ENCODE data around the gene LTK. TPM values are rescaled to one million over a fixed set of nuclear protein-coding genes. Genes with fewer than 3 reads are reported as not detected.

Gene LTK
- total RNA-seq, 1 experiment from 2014 or later = 9.2 TPM

DNA sequence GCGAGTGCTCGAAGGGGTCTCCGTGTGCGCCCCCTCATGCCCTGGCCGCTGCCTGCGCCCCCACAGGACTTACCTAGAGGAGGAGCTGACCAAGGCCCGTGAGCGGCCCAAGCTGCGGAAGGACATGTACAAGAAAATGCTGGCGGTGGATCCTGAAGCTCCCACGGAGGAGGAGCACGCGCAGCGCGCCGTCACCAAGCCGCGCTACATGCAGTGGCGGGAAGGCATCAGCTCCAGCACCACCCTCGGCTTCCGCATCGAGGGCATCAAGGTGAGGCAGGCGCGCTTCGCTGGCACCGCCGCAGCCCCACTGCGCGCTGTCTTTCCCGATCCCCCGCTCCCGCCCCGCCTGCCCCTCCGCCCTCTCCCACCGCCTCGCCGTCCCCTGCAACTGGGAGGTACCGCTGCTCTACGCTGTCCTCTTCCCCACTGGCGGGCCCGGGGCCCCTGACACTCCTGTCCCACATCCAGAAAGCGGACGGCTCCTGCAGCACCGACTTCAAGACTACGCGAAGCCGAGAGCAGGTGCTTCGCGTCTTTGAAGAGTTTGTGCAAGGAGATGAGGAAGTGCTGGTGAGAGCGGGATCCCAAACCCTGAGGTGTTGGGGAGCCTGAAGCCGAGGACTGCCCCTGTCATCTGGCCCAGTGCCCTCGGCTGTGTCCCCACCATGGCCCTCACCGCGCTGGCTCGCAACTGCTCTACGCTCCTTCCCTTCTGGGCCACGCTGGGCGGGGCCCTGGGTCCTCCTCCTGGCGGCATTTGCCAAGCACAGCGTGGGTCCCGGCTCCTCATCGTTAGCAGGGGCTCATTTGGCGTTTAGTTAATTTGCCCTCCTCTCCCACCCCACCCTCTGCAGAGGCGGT, 11.5 kb downstream of the LTK start (continued):
- TF ChIP-seq, protein P1, sequence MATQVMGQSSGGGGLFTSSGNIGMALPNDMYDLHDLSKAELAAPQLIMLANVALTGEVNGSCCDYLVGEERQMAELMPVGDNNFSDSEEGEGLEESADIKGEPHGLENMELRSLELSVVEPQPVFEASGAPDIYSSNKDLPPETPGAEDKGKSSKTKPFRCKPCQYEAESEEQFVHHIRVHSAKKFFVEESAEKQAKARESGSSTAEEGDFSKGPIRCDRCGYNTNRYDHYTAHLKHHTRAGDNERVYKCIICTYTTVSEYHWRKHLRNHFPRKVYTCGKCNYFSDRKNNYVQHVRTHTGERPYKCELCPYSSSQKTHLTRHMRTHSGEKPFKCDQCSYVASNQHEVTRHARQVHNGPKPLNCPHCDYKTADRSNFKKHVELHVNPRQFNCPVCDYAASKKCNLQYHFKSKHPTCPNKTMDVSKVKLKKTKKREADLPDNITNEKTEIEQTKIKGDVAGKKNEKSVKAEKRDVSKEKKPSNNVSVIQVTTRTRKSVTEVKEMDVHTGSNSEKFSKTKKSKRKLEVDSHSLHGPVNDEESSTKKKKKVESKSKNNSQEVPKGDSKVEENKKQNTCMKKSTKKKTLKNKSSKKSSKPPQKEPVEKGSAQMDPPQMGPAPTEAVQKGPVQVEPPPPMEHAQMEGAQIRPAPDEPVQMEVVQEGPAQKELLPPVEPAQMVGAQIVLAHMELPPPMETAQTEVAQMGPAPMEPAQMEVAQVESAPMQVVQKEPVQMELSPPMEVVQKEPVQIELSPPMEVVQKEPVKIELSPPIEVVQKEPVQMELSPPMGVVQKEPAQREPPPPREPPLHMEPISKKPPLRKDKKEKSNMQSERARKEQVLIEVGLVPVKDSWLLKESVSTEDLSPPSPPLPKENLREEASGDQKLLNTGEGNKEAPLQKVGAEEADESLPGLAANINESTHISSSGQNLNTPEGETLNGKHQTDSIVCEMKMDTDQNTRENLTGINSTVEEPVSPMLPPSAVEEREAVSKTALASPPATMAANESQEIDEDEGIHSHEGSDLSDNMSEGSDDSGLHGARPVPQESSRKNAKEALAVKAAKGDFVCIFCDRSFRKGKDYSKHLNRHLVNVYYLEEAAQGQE (IDR thresholded peaks at IDR 0.05; ENCODE audit: low read depth) = no peak
- no peak for TF ChIP-seq TCF7L2 (IDR thresholded peaks at IDR 0.05; ENCODE audit: borderline replicate concordance, extremely low read depth, insufficient read depth, insufficient read length)
- no peak for TF ChIP-seq SRF (IDR thresholded peaks at IDR 0.05; ENCODE audit: low read depth)
- no peak for TF ChIP-seq SIN3A (IDR thresholded peaks at IDR 0.05; ENCODE audit: low read depth)
- TF ChIP-seq, protein P2, sequence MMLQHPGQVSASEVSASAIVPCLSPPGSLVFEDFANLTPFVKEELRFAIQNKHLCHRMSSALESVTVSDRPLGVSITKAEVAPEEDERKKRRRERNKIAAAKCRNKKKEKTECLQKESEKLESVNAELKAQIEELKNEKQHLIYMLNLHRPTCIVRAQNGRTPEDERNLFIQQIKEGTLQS (IDR thresholded peaks at IDR 0.05) = no peak
- no peak for TF ChIP-seq POLR2A (IDR thresholded peaks at IDR 0.05; ENCODE audit: borderline replicate concordance, extremely low read depth, insufficient read depth, insufficient read length)
- no peak for TF ChIP-seq YY1 (IDR thresholded peaks at IDR 0.05; ENCODE audit: extremely low read depth, insufficient replicate concordance, low read depth, low read length)

DNA sequence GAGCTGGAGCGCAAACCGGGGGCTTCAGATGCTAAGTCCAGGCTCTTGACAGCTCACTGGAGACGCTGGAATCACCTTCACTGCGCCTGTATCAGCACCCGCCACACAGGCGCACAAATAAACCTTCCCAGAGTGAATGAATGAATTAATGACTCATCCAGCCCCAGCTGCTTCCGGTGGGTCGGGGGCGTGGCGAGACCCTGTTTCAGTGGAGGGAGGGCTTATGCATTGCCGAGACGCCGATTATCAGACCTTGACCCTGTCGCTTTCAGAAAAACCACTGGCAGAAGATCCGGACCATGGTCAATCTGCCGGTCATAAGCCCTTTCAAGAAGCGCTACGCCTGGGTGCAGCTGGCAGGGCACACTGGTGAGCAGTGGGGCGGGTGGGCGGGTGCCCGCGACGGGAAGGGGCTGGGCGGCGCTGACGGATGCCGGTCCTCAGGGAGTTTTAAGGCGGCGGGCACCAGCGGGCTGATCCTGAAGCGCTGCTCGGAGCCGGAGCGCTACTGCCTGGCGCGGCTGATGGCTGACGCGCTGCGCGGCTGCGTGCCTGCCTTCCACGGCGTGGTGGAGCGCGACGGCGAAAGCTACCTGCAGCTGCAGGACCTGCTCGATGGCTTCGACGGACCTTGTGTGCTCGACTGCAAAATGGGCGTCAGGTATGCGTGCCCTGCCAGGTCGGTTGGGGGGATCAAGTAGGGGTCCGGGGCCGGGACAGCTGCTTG, 12.3 kb downstream of the LTK start:
- POLR2A ChIA-PET = no interaction called here
- Histone ChIP-seq H2AFZ (ENCODE audit: low read depth, low read length, poor library complexity, severe bottlenecking) (no peak overlapping the region), H4K20me1 (ENCODE audit: insufficient read depth) (no peaks in the 10 kb centered on the region), H3K9me2 (ENCODE audit: insufficient read depth) (no peaks in the 10 kb centered on the region), H3K4me1 (ENCODE audit: control insufficient read depth in 1 of 2, insufficient read depth in 2 of 2, low read length in 2 of 2) (no peaks in the 10 kb centered on the region), H3K27me3 (ENCODE audit: insufficient read depth, low read length) (no peaks in the 10 kb centered on the region), H3K36me3 (ENCODE audit: control insufficient read depth in 1 of 2, insufficient read depth in 2 of 2, low read length in 2 of 2) (no peaks in the 10 kb centered on the region; a peak in 1 of 4 replicates), H3K4me2 (ENCODE audit: low read length) (no peak overlapping the region), H3K79me2 (ENCODE audit: insufficient read depth, low read length) (no peaks in the 10 kb centered on the region), H3K9me3 (ENCODE audit: control insufficient read depth in 1 of 2, insufficient read depth in 1 of 2, low read depth in 1 of 2, low read length in 2 of 2) (no peaks in the 10 kb centered on the region), H3K27ac (ENCODE audit: low read depth, low read length) (no peak overlapping the region), H3K4me3 (replicated peaks in 1 of 2; ENCODE audit: low read depth in 1 of 2, low read length in 2 of 2) (no peak overlapping the region), H3K9ac (ENCODE audit: low read length) (no peak overlapping the region)
- ATAC-seq (no peak), DNase-seq (ENCODE audit: low read depth, low spot score) (no peak)
- intact Hi-C loops (cut with micrococcal nuclease) = no loop called here
- TF ChIP-seq ZFX (IDR thresholded peaks at IDR 0.05) (no peak), ELF1 (IDR thresholded peaks at IDR 0.05; ENCODE audit: borderline replicate concordance, low read depth) (no peak)
- CTCF ChIA-PET = no interaction called here
- BruUV-seq (replicated peaks) = no TSS peak
- RAD21 ChIA-PET (ENCODE audit: low non-redundant PET in 1 of 2, low total read pairs in 2 of 2, uncharacterized antibody in 2 of 2, unreplicated experiment in 2 of 2) = no interaction called here

Data from HCT116 (cell line).